ENCODE data around the gene MICAL2. TPM values are rescaled to one million over a fixed set of nuclear protein-coding genes. Genes with fewer than 3 reads are reported as not detected.

MICAL2 gene
- total and polyA plus RNA-seq, 2 of the 13 experiments (the other 11 are each of a cell fraction or from before 2014, with no cell fraction given), result 0.78 to 1.1 TPM

GRCh38 chr11:12260731-12261521, 150.5 kb downstream of the MICAL2 start (continued):
- TF ChIP-seq ZSCAN12 (CRISPR knock-in tag; IDR thresholded peaks at IDR 0.05) (no peak), ATF6 (CRISPR knock-in tag; conservative IDR thresholded peaks at IDR 0.05) (no peak), REL (CRISPR knock-in tag; conservative IDR thresholded peaks at IDR 0.05) (no peak), GPN1 (CRISPR knock-in tag; IDR thresholded peaks at IDR 0.05; ENCODE audit: borderline replicate concordance) (no peak), SNRNP70 (IDR thresholded peaks at IDR 0.05; ENCODE audit: low read depth, low read length) (no peak), ZNF709 (CRISPR knock-in tag; IDR thresholded peaks at IDR 0.05) (no peak)
- TF ChIP-seq, protein P1, sequence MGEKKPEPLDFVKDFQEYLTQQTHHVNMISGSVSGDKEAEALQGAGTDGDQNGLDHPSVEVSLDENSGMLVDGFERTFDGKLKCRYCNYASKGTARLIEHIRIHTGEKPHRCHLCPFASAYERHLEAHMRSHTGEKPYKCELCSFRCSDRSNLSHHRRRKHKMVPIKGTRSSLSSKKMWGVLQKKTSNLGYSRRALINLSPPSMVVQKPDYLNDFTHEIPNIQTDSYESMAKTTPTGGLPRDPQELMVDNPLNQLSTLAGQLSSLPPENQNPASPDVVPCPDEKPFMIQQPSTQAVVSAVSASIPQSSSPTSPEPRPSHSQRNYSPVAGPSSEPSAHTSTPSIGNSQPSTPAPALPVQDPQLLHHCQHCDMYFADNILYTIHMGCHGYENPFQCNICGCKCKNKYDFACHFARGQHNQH (CRISPR knock-in tag; IDR thresholded peaks at IDR 0.05), result no peak

DNA sequence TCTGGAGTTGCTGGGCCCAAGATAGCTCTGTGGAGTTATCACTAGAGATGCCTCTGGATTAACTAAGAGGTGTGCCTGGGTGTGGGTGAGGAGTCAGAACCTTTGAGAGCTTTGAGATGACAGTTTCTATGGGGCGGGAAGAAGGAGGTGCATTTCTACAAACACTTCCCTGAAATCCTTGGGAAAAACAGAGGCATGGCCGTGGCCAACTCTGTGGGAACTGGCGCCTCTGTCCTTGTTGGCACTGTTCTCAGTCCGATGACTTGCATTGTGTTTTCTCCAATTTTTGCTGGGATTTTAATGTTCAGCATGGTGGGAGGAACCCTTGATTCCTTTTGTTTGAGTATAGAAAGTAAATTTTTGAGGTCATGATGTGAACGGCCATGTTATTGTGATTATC, 151.2 kb downstream of the MICAL2 start:
- ATAC-seq (no peak), DNase-seq (ENCODE audit: low spot score) (no peak), FAIRE-seq (no peak)
- no peak overlapping the region for H3K4me2 ChIP-seq (ENCODE audit: low read depth, low read length)
- BruUV-seq (replicated peaks), result no TSS peak
- no peaks in the 10 kb centered on the region for H4K20me1 ChIP-seq (ENCODE audit: insufficient read depth, low read length)
- H2AFZ ChIP-seq (ENCODE audit: low read length), result no peak overlapping the region
- intact Hi-C loops (cut with micrococcal nuclease; ENCODE audit: unreplicated experiment), result no loop called here
- in situ Hi-C loops (cut with HindIII; ENCODE audit: extremely low pct_ligation_motif_present, low pct_unique_long_range_greater_than_20kb), result no loop called here
- H3K4me3 ChIP-seq (replicated peaks in 1 of 3; ENCODE audit: insufficient read depth in 1 of 3, low read depth in 2 of 3, low read length in 3 of 3), result no peak overlapping the region
- POLR2A ChIA-PET, result no interaction called here
- H3K4me1 ChIP-seq (ENCODE audit: insufficient read depth, low read length), result peaks cover 27% of the 10 kb centered on the region
- H3K9me3 ChIP-seq (ENCODE audit: low read length), result no peaks in the 10 kb centered on the region
- H3K27me3 ChIP-seq (ENCODE audit: control insufficient read depth in 1 of 2, insufficient read depth in 2 of 2, low read length in 2 of 2), result no peaks in the 10 kb centered on the region
- no peak overlapping the region for H3K9ac ChIP-seq (ENCODE audit: insufficient read depth, low read depth, low read length)
- WGBS (ENCODE audit: low lambda C conversion rate), result 83% methylated on average over 5 of the region's 5 CpGs
- no peaks in the 10 kb centered on the region for H3K79me2 ChIP-seq (ENCODE audit: insufficient read depth, low read length)
- H3K27ac ChIP-seq (ENCODE audit: extremely low read length, insufficient read depth, low read length), result no peak overlapping the region
- no peaks in the 10 kb centered on the region for H3K36me3 ChIP-seq (replicated peaks in 1 of 2; ENCODE audit: control insufficient read depth in 1 of 2, insufficient read depth in 2 of 2, low read length in 2 of 2)
- CTCF ChIA-PET (ENCODE audit: low intra/inter-chr PET ratio, low total read pairs), result no interaction called here
- TF ChIP-seq GPBP1L1 (CRISPR knock-in tag; IDR thresholded peaks at IDR 0.05), result no peak
- TF ChIP-seq HMG20A (CRISPR knock-in tag; IDR thresholded peaks at IDR 0.05; ENCODE audit: borderline replicate concordance), result no peak
- TF ChIP-seq SP4 (CRISPR knock-in tag; IDR thresholded peaks at IDR 0.05), result no peak
- no peak for TF ChIP-seq ZNF362 (CRISPR knock-in tag; IDR thresholded peaks at IDR 0.05; ENCODE audit: borderline replicate concordance)
- TF ChIP-seq MEF2D (CRISPR knock-in tag; IDR thresholded peaks at IDR 0.05), result no peak
- no peak for TF ChIP-seq ERF (CRISPR knock-in tag; IDR thresholded peaks at IDR 0.05)
- no peak for TF ChIP-seq RFX5 (IDR thresholded peaks at IDR 0.05; ENCODE audit: low read depth, low read length)
- TF ChIP-seq ZBTB21 (CRISPR knock-in tag; IDR thresholded peaks at IDR 0.05), result no peak
- TF ChIP-seq ZNF256 (CRISPR knock-in tag; conservative IDR thresholded peaks at IDR 0.05), result no peak
- no peak for TF ChIP-seq PHF20 (CRISPR knock-in tag; IDR thresholded peaks at IDR 0.05)
